Measurements from ENCODE around the gene RGS9.
A peak's percentile ranks its signal among the peaks of the same experiment; 100 is the strongest.

The RGS9 gene

DNA sequence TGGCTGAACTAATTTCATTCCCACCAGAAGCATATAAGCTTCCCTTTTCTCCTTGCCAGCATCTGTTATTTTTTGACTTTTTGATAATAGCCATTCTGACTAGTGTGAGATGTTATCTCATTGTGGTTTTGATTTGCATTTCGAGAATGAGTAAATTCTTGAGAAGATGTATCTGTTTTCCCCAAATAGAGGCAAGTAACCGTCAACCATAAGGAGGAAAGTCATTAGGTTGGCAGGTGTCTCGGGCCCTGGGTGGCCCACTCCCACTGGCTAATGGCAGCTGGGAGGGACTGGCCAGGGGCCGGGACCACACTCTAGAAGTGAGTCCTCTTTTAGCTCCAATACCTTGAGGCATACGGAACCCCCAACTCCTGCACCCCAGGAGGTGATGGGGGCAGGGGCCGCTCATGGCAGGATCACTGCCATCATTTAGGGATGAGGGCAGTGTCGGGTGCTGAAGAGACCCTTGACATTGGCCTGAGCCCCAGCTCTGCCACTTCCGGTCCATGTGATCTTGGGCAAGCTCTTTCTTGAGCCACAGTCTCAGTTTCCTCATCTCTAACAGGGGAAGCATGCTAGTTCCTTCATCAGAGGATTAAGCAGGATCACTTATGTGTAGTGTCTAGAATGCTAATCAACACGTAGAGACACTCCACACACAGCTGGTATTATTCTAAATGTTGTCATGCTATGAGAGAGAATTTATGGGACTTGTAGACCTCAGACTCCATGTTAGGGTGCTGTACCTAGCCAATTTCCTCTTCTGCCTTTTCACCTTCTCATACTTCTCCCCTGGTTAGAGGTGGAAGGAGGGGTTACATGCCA is 44.3 kb downstream of the RGS9 start:
- DNase-seq (ENCODE audit: low read depth, low spot score) = no peak

DNA sequence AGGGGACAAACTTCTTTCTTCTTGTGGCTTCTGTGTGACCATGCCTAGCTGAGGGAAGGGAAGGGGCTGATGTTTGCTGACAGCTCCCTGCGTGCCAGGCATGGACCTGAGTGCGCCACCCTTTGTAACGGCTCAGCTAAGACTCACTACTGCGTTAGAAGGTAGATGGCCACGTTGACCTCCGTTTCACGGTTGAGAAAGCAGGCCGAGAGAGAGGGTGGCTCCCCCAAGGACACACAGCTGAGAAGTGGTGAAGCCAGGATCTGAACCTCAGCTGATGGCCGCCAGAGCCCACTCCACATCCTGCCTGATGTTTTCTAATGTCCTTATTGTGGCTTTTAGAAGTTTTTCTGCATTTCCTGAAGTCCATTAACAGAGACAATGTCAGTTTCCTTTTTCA is 45.1 kb downstream of the RGS9 start:
- DNase-seq (ENCODE audit: low read depth, low spot score) = no peak

DNA sequence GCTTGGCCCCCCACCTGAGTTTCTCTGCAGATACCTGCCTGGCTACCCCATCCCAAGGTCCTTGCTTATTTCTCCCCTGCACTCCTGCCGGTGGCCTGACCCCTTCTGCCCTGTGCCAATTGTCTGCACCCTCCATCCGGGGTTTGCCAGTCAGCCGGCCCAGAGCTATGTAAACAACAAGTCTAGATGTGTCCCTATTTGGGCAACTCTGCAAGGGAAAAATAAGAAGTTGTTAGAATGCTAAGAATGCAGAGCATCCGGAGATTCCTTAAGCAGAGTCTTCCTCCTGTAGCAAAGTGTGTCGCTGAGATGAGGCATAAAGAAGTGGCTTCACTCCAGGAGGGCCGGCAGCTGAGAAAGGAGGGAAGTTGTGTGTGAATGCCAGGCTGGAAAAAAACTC is 46.6 kb downstream of the RGS9 start:
- peak; percentile 76 for DNase-seq (ENCODE audit: low read depth, low spot score)

DNA sequence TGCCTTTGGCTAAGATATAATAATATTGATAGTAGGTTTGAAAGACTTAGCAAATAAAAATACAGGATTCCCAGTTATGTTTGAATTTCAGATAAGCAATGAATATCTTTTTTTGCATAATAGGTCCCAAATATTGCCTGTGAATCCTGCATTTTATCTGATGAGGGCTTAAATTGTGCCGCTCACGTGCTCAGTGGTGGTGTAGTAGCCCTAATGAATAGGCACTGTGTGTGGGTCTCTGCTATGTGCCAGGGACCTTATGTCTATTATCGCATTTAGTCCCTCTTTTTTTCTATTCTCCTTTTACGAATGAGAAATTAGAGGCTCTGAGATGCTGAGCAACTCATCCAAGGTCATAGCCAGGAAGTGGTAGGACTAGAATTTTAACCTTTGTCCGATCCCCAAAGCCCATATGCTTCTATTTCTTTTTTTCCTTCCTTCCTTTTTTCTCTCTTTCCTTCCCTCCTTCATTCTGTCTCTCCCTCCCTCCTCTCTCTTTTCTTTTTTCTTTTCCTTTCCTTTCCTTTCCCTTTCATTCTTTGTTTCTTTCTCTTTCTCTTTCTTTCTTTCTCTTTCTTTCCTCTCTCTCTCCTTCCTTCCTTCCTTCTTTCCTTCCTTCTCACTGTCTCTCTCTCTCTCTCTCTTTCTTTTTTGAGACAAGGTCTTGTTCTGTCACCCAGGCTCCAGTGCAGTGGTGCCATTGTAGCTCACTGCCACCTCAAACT is 47.2 kb downstream of the RGS9 start:
- no peak for DNase-seq (ENCODE audit: low read depth, low spot score)

DNA sequence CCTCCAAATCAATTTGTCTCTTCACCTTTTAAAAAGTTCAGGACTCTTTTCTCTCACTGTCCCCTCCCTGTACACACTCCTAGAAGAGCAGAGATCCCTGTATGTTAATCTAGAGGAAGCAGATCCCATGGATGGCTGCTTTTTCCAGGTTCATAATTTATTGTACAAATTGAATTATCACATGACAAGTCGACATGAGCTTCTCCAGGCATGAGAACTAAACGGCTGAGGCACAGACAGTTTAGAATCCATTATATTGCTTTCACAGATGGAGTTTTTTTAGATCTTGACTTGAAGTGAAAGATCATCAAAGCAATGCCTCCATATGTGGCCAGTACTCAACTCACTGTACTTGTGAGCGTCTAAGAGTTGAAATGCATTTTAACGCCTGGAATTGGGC is 47.9 kb downstream of the RGS9 start:
- DNase-seq (ENCODE audit: low read depth, low spot score) = no peak

DNA sequence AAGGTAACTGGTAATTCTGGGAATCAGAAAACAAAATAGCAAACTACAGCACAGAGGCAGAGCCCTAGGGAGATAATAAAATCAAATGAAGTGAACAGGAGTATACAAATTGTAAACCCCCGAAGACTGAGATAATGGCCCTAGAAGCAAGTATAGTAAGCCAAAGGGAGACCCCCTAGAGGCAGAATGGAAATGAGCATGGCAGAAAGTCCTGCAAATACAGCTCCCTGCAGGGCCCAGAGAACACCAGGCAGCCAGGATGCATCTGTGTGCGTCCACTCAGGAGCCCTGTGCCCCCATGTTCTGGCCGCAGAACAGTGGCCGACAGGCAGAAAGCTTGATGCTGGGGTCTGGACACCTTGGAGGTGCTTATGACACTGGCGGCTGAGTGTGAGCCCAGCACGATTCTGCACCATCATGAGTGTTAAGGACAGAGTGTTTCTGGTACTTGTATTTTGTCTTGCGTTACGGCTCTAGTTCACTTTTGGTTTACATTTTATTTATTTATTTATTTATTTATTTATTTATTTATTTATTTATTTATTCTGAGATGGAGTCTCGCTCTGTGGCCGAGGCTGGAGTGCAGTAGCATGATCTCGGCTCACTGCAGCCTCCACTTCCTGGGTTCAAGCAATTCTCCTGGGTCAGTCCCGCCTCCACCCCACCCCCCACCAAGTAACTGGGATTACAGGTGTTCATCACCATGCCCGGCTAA is 48.7 kb downstream of the RGS9 start:
- DNase-seq (ENCODE audit: low read depth, low spot score) = no peak

DNA sequence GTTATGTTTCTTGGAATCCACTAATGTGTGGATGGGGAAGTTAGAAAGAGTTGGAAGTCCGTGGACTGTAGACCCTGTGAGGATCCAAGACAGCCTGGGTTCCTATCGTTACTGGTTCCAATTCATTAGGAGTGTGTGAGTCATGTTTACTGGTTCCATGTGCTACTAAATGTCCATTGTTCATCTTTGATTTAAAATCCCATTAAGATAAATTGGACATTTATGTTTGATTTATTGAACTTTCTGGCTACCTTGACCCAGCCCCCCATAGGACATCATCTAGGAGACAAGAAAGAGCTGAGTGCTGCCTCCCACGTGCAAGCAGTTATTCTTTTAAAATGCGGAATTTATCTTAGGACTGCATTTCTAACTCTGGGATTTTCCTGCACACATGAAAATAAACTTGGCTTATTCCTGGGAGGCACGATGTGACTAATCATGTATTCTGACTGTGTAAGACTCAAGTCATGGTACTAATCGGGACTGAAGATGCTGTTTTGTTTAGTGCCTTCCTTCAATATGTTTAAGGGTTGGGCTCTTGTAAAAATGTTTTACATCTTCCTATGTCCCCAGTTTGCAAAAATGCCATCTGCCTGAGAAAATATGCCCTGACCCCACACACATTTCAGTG is 53.4 kb downstream of the RGS9 start:
- DNase-seq (ENCODE audit: low read depth, low spot score) = peak; percentile 28

DNA sequence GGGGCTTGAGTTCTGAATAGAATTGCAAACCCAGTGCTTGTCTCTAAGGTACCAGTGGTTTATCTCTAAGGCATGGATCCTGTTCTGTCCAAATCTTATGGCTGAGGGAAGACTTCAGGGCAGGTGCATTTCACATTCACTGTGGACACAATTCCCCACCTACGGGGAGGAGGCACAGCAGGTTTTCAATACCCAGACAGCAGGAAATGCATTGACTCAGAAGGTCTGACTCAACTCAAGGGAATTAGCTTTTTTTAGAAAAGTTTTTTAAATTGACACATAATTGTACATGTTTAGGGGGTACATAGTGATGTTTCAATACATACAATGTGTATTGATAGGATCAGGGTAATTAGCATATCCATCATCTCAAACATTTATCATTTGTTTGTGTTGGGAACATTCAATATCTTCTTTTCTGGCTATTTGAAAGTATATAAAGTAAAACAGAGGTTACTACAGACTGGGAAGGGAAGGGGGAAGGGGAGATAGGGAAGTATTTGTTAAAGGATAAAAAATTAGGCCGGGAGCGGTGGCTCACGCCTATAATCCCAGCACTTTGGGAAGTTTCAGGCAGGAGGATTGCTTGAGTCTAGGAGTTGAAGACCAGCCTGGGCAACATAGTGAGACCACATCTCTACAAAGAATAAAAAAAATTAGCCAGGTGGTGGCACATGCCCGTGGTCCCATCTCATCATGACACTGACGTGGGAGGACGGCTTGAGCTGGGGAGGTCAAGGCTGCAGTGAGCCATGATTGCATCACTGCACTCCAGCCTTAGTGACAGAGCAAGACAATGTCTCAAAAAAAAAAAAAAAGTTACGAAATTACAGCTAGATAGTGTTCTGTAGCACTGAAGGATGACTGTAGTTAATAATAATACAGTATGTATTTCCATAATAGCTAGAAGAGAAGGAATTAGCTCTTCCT is 54.9 kb downstream of the RGS9 start:
- DNase-seq (ENCODE audit: low read depth, low spot score) = peak; percentile 63

DNA sequence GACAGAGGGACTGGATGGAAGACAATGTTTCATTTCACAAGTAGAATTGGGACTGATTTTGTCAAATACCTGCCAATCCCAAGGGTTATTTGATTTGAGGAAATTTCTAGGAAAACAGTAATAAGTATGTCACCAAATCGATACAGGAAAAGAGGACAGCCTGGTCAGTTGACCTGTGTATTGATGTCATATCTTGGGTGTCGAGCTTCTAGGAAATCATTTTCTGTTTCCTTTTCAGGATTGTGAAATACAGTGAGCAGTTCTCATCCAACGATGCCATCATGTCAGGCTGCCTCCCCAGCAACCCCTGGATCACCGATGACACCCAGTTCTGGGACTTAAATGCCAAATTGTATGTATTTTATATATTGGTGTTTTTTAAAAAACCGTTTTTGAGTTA is 56.1 kb downstream of the RGS9 start:
- DNase-seq (ENCODE audit: low read depth, low spot score) = no peak

DNA sequence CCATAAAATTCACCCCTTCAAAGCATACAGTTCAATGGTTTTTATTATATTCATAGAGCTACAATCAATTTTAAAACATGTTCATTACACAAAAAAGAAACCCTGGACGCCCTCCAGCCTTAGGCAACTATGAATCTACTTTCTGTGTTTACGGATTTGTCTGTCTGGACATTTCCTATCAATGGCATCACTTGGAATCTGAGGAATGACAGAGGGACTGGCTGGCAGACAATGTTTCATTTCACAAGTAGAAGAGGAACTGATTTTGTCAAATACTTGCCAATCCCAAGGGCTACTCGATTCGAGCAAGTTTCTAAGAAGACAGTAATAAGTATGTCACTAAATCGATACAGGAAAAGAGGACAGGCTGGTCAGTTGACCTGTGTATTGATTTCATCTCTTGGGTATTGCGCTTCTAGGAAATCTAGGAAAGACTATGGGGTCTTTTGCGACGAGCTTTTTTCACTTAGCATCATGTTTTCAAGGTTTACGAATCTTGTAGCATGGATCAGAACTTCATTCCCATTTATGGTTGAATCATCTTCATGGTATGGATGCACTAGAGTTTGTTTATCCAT is 56.6 kb downstream of the RGS9 start:
- peak; percentile 25 for DNase-seq (ENCODE audit: low read depth, low spot score)

DNA sequence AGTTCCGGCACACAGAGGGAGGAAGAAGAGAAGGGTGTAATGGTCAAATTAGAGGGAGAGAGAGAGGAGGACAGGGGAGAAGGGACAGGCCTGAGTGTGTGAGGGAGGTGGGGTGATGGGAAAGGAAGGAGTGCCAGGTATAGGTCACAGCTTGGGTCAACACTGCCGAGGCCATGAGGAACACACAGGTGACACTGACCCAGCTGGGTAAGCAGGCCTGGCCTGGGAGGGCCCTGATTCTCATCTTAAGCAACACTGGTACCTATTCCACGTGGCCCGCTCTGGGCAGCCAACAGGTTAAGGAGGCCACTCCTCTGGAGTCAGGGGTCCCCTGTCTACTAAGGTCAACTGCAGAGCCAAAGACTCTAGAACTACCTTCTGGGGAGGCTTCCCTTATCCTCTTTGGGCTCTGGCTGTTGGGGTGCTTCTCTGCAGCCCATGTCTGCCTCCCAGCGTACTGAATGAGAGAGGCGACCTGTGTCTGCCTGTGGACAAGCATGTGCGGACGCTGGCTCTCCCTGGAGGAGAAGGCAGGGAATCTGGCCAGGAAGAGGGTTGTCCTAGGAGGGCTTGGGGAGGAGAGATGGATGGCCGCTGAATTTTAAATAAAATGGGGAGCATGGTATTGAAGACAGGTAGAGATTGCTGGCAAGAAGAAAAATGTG is 57.6 kb downstream of the RGS9 start:
- DNase-seq (ENCODE audit: low read depth, low spot score) = no peak

DNA sequence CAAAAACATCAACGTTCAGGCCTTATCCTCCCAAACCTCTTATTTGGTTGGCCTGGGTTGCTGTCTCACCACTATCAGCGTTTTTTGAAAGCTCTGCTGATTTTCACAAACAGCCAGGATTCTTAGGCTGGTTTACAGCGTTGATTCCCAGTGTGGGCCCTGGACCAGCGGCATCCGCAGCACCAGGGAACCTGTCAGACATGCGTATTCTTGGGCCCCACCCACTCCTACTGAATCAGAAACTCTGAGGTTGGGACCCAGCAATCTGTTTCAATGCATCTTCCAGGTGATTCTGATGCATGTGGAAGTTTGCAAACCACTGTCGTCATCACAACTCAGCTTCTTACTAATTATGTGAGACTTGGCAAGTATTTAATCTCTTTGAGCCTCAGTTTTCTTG is 58.5 kb downstream of the RGS9 start:
- DNase-seq (ENCODE audit: low read depth, low spot score) = no peak

DNA sequence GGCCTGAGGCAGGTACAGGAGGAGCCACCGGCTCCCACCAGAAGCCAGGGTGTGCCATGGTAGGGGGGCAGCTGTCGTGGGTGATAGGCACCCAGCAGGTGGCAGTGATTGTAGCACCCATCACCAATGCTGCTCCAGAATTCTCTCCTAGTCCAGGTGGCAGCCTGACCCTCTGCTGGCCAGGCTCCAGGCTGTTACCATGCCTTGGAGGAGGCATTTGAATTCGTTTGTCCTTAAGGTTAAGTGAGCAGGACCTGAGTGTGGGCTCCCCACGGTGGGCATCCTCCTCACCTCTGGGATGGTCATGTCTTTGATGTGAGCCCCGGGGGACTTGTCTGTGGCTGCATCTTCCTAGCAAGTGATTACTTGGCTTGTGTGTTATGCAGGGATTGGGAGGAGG is 59.4 kb downstream of the RGS9 start:
- no peak for DNase-seq (ENCODE audit: low read depth, low spot score)

DNA sequence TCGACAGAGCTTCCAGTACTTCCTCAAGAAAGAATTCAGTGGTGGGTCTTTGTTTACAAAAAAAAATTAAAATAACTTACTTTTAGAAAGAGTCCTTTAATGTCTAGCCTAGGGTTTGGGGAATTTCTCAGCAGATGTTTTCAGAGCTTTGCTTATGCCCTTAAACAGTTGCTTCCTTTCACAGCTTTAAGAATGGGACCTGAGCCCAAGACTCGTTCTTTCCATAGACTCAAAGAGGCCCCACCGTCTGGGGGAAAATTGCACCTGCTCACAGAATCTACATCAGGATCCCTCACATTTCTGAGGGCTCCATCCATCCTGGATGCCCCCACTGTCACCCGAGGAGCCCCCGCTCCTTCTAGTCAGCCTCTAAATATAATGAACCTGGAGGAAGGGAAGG is 60.0 kb downstream of the RGS9 start:
- no peak for DNase-seq (ENCODE audit: low read depth, low spot score)

DNA sequence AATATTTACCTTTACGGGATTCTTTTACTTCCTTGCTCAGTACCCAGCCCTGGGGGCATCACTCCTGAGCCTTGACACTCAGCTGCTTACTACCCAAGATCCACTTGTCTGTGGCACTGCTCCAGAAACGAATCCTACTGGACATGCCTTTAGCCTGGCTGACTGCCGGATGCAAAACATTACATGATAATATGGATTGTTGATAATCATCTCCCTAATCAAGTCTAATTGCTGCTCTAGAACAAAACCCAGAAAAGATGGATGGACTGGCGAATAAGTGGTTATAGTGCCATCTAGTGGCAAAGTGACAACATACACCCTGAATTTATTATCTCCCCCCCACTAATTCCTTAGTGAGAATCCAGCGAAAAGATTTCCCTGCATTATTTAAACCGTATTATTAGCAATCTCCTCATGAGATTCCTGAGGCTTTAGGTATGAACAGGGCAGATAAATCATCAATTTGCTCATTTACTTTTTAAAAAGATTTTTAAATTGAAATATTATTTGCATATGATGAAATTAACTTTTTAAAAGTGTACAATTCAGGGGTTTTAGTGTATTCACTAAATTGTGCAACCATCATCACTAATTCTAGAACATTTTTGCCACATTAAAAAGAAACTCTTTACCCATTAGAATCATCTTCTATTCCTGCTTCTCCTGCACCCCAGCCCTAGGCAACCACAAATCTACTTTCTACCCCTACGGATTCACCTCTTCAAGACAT is 61.6 kb downstream of the RGS9 start:
- peak; percentile 68 for DNase-seq (ENCODE audit: low read depth, low spot score)

DNA sequence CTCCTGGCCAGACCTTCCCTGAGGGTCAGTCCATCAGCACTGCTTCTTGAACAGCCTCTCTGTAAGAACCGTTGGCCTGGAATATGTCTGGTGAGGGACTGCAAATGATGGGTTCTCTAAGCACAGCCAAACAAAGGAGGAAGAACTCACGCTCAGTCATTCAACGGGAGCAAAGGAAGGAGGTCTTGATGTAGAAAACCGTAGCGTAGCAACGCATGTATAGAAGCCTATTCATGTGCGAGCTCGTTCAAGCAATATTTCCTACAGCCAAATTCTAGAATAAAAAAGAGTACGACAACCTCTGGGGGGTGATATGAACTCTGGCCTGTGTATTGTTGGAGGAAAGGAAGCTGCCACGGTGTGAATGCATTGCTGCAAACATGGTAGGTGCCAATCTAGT is 64.2 kb downstream of the RGS9 start:
- DNase-seq (ENCODE audit: low read depth, low spot score) = no peak

DNA sequence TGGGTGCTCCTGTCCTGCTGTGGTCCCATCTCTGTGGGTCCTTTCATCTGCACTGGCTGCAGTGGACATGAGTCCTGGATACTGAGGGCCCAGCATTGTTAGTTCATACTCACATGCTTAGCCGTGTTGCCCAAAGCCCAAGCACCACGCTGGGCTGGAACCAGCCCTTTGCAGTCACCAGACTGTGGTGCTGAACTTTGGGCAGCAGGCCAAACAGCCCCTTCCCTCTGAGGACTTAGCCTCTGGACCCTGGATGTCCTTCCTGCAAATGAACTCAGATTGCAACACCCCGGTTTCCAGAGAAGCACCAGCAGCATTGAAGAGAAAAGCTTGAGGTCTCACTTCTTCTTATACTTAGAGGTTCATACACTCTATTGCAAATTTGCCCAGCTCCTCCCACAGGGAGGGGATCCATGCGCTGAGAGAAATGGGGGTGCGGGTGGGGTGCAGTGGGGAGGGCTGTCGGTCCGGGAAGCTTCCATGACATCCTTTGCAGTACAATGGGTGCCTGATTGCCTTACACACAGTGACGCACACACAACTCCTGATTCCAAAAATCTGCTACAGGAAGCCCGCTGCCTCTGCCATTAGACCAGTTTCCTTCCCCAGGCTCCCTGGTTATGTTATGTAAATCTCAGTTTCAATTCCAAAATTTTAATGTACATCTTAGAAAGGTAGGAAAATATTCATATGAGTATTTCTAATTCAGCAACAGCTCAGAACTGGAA is 65.8 kb downstream of the RGS9 start:
- DNase-seq (ENCODE audit: low read depth, low spot score) = no peak

DNA sequence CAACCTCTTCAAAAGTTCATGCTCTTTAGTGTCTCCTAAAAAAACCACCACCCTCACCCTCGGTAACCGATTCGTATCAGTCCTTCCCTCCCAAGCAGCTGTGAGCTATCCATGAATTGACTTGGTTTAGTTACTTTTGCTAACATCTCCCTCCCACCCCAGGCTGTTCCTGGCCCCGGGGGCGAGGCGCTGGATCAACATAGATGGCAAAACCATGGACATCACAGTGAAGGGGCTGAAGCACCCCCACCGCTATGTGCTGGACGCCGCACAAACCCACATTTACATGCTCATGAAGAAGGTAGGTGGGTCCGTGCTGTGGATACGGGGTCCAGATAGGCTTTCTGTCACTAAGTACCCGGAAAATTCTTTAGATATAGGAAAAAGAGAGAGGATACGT is 66.8 kb downstream of the RGS9 start:
- DNase-seq (ENCODE audit: low read depth, low spot score) = no peak

DNA sequence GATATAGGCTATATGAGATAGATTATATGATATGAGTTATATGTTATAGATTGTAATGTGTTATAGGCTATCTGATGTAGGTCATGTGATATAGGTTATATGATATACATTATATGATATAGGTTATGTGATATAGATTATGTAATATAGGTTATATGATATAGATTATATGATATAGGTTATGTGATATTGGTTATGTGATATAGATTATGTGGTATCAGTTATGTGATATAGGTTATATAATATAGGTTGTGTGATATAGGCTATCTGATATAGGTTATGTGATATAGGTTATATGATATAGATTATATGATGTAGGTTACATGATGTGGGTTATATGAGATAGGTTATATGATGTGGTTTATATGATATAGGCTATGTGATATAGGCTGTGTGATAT is 68.5 kb downstream of the RGS9 start:
- DNase-seq (ENCODE audit: low read depth, low spot score) = no peak
